ENCODE data around the gene ABI3. TPM values are rescaled to one million over a fixed set of nuclear protein-coding genes. Genes with fewer than 3 reads are reported as not detected.

ABI3 gene
- total RNA-seq, 1 donor from 2014 or later: 2.7 TPM

DNA sequence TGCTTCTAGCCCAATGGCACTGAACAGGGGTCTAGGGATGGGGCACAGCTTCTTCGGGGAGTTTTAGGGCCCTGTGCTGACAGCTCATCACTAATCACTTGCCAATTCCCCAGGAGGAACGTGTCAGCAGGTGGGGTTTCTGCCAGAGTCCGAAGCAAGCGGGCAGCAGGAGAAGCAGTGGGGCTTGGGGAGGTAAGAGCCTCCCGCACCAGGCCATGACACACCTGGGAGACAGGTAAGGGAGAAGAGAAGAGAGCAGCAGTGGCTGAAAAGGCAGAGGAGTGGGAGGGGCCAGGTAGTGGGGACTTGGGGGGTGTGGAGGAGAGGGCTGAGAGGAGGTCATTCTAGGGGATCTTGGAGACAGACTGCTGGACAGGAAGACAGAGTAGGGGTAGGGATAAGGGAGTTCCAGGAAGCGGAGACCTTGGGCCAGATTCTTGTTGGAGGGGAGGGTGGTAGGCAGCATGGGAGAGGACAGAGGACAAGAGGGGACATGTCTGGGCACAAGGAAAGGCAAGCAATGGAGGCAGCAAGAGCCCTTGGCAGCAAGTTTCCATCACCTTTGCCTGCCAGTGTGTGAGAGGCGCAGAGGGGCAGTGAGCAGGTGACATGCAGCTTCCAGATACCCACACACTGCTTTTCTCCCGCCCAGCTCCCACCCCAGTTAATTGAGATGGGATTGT, 15.2 kb downstream of the ABI3 start:
- no peak for ATAC-seq

GRCh38 chr17:49226771-49227435, 16.4 kb downstream of the ABI3 start:
- ATAC-seq: no peak

GRCh38 chr17:49227436-49228261, 17.1 kb downstream of the ABI3 start:
- peak; percentile 51 for ATAC-seq

DNA sequence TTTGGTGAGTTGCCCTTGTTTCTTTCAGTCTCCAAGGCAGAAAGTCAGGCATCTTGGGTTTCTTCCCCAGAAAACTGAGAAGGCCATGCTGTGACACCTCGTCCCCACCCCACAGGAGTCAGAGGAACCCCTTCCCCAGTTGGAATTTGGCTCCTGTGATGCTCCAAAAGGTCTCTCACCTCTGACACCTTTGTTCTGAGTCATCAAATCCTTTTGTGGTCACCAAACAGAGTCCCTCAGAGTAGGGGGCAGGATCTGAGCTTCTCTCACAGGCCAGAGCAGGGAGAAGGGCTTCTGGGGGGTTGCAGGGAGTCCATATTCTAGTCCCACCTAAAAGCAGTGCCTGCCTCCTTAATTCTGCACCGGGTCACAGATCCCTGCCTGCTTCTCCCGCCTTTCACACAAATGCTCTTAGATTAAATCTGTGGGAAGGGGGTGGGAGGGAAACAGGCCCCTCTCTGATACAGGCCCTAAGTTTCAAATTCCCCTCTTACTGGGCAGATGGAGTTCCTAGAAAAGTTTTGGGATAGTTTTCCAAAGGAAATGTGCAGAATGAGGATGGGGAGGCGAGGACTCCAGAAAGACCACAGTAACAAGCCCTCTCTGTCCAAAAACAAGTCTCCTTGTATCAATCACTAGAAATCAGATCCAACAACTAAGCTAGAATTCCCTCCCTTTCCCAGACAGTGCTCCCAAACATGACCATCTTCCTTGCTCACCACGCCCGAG, 18.7 kb downstream of the ABI3 start:
- no peak for ATAC-seq

DNA sequence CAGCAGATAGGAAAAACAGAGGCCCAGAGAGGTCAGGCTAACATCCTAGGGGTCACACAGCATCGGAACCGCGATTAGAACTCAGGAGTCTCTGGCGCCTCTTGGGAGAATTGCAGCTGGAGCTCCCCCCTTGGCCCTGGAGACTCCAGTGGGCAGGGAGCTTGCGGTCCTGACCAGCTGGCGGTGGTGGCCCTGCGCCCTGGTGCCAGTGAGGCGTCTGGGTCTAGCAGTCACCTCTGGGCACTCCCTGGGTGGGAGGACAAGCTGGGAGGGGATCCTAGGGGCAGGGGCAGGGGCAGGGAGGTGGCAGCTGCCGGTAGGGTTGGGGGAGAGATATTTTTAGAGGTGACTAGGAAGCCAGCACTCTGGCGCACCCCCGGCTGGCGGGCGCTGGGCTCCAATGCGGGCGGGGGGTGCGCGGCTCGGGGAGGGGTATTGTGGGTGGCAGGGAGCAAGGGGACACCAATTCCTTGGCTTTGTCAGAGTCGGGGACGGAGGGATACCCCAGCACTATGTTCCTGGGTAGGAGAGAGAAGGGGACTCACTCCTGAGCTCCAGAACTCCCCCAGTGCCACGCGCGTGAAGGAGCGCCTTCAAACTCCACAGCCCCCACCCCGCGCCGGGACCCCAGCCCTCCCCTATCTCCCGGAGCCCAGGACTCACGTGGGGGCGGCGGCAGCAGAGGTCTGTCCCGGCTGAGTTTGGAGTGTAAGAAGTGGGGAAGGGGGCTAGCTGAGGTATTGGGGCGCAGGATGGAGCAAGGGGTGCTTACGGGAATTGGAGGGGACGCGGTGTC, 19.5 kb downstream of the ABI3 start:
- peak; percentile 16 for ATAC-seq

DNA sequence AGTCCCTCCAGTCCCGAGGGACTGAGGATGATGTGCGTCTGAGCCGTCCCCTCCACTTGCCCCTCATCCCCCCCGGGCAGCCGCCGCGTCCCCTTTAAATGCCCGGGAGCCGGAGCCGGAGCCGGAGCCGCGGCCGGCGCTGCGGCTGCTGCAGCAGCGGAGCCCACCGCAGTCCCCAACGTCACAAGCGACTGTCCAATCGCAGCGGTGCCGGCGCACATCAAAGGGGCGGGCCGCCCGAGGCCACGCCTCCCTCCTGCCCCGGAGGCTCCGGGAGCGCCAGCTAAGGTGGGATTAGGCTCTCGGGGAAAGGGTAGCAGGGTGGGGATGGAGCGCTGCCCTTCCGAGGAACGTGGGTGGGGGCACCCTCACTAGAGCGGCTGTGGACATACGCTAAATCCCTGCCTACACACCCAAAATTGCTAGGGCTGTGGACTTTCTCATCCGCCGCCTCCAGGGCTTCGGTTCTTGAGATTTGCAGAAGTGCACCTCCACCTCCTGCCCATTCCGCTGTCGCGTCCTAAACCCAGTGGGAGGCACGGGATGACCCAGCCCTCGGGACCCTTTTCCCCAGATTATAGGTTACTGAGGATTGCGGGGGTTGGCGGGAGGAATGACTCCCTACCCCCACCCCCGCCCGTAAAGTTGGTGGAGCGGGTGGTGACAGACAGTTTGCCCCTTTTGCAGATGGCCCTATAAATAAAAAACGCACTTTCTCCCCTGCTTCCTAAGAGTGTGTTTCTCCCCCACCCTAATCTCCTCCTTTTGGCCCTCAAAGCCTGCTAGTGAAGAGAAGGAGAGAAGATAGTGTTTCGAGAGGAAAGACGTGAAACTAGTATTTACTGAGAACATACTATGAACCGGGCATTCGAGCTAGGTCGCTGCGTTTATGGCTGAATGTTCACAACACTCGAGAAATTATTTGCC, 20.4 kb downstream of the ABI3 start, which contains the start of gene PHOSPHO1:
PHOSPHO1 (minus strand) TSS at position 152 of the 927 bp plus-strand sequence. CDS start 4,096 bp downstream, outside the sequence.
- ATAC-seq: peak; percentile 68

DNA sequence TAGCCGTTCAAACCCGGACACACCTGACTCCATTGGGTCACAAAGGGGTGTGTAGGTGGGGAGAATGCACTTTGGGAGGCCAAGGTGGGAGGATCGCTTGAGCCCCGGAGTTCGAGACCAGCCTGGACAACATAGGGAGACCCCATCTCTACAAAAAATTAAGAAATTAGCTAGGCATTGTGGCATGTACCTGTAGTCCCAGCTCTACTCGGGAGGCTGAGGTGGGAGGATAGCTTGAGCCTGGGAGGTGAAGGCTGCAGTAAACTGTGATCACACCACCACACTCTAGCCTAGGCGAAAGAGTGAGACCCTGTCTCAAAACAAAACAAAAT, 21.0 kb downstream of the ABI3 start:
- ATAC-seq: no peak

GRCh38 chr17:49234509-49235080, 24.1 kb downstream of the ABI3 start:
- no peak for ATAC-seq

- ATAC-seq: no peak
These were observed 25.4 kb downstream of the ABI3 start for GRCh38 chr17:49235896-49236295.

GRCh38 chr17:49239963-49240362, 29.5 kb downstream of the ABI3 start:
- ATAC-seq: no peak

GRCh38 chr17:49240619-49241018, 30.1 kb downstream of the ABI3 start:
- ATAC-seq: no peak

- no peak for ATAC-seq
These were observed 30.5 kb downstream of the ABI3 start for GRCh38 chr17:49241040-49241439.

DNA sequence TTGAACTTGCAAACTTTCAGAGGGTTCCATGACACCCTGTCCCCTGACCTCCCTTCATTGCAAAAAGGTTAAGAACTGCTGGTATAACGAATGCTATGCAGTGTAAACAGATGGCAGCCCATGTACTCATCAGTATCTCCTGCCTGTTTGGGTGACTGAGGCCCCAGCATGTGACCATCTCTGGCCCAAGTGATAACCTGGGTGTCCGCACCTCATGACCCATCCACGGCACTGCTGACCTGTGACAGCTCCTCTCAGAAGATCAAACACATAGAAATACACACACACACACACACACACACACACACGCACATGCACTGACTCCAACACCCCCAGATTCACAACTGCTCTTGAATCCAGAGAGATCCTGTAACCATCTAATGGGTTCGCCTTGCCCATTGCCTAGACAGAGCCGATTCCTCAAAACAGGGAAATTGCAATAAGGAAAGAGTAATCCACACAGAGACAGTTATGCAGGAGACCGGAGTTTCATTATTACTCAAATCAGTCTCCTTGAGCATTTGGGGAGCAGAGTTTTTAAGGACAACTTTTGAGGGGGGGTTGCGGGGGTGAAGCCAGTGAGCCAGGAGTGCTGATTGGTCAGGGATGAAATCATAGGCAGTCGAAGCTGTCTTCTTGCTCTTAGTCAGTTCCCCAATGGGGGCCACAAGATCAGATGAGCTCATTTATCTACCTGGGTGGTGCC, 31.3 kb downstream of the ABI3 start:
- ATAC-seq: no peak

DNA sequence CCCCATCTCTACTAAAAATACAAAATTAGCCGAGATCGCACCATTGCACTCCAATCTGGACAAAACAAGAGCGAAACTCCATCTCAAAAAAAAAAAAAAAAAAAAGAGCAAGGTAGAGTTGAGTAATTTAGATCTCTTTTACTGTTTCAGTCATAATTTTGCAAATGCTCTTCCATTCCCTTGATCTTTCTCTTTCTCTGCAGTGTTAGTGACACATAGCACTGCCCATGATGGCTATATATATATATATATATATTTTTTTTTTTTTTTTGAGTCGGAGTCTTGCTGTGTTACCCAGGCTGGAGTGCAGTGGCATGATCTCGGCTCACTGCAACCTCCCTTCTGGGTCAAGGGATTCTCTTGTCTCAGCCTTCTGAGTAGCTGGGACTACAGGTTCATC, 32.3 kb downstream of the ABI3 start:
- ATAC-seq: no peak

GRCh38 chr17:49244839-49245238, 34.3 kb downstream of the ABI3 start:
- peak; percentile 10 for ATAC-seq

- ATAC-seq: no peak
These were observed 37.4 kb downstream of the ABI3 start for GRCh38 chr17:49247944-49248343.

DNA sequence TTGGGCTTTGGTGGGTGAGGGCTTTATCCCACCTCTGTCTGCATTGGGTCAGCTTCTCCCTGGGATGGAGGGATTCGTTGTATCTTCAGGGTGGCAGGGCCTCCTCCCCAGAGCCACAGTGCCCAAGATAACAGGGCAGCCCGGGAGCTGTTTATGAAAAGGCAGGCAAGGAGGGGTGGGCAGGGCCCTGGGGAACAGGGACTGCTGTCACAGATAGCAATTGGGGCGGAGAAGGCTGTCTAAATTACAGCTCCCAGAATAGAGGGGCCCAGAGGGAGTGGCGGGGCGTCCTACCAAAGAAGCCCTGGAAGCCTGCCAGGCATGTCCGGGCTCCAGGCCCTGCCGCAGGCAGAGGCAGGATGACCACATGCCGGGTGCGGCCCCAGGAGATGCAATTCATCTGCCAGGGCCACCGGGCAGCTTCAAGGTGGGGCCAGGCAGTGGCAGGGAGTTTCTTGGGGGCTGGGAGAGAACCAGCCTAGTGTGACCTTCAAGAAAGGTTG, 38.8 kb downstream of the ABI3 start:
- no peak for ATAC-seq

DNA sequence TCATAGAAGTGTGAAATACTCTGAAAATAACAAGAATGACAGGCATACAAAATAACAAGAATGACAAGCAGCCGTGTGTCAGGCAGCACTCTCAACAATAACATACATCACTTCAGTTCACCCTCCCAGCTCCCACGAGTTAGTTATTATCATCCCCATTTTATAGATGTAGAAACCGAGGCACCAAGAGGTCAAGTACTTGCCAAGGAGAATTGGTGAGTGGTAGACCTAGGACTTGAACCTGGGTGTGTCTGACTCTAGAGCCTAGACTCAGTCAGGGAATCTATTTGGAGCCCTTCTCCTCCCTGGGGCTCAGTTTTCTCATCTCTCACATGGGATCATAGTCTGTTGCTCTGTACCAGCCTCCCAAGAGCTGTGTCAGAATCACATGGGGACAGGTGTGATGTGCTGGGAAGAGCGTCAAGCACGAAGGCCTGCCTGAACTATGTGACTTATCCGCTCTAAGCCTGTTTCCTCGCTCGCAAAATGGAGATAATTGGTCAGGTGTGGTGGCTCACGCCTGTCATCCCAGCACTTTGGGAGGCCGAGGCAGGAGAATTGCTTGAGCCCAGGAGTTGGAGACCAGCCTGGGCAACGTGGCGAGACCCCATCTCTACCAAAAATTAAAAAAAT, 39.5 kb downstream of the ABI3 start:
- ATAC-seq: no peak

GRCh38 chr17:49252148-49252695, 41.7 kb downstream of the ABI3 start:
- ATAC-seq: no peak
